HepG2 (cell line): ENCODE data around the gene C2orf74. TPM values are rescaled to one million over a fixed set of nuclear protein-coding genes. Genes with fewer than 3 reads are reported as not detected.

Experiments
- ATAC-seq: fragments of 200-7000 bp; cut with Tn5 transposase; 3 replicates; pipeline ENCODE4 v1.9.1; 2020; ENCODE audit warnings: mild to moderate bottlenecking, moderate library complexity
- BruUV-seq: library from RNA; stranded (reverse); fragments of 400-500 nt; replicated peaks from 2 replicates; lab custom pipeline; 2021; lab: Mats Ljungman, UMichigan
- CTCF ChIA-PET: fragments of 300-600 bp; formaldehyde crosslinking; extraction: SDS; loops from one replicate; lab custom pipeline; 2021; ENCODE audit warnings: low total read pairs, inconsistent platforms, low intra/inter-chr PET ratio; lab: Yijun Ruan, JAX
- POLR2A ChIA-PET: fragments of 350-600 bp; sonication (Branson Sonifier 250); formaldehyde crosslinking; loops from one replicate; lab custom pipeline; 2020; ENCODE audit warnings: antibody characterized with exemption, inconsistent platforms; lab: Yijun Ruan, JAX
- DNase-seq: peaks from one replicate; pipeline ENCODE4 v3.0.0-alpha.2; 2015; ENCODE audit warnings: low spot score
- FAIRE-seq: peaks from 3 replicates; lab custom pipeline; 2011; peaks lifted over from hg19 to GRCh38; lab: Jason Lieb, UNC
- H2AFZ ChIP-seq: one replicate; pipeline ENCODE4 v1.6.1; 2011; ENCODE audit warnings: low read length, inconsistent platforms
- H3K27ac ChIP-seq: fragments of 300-600 bp; 3 replicates; pipeline ENCODE4 v1.8.0; 2011; ENCODE audit warnings: mixed run types, mild to moderate bottlenecking, mixed read lengths, low read length, inconsistent platforms; ENCODE audit not compliant: insufficient read depth; ENCODE audit errors: extremely low read length
- H3K27me3 ChIP-seq, 2 experiments: fragments of 200-600 bp in 1 of 2; 2 replicates in 1 of 2; 3 replicates in 1 of 2; pipeline versions ENCODE4 v1.6.0 to v1.8.0; 2011; ENCODE audit warnings: low read length in 2 of 2, mild to moderate bottlenecking in 2 of 2, moderate library complexity in 2 of 2, inconsistent platforms in 1 of 2; ENCODE audit not compliant: insufficient read depth in 2 of 2, control insufficient read depth in 1 of 2
- H3K36me3 ChIP-seq, 2 experiments: fragments of 200-600 bp in 1 of 2; replicated peaks in 1 of 2; 2 replicates in 1 of 2; 3 replicates in 1 of 2; pipeline versions ENCODE4 v1.5.1 to v1.8.0; 2011; ENCODE audit warnings: low read length in 2 of 2, inconsistent platforms in 1 of 2; ENCODE audit not compliant: insufficient read depth in 2 of 2, control insufficient read depth in 1 of 2
- H3K4me1 ChIP-seq: 2 replicates; pipeline ENCODE4 v1.5.1; 2012; ENCODE audit warnings: low read length, inconsistent platforms; ENCODE audit not compliant: insufficient read depth
- H3K4me2 ChIP-seq: 2 replicates; pipeline ENCODE4 v1.6.0; 2011; ENCODE audit warnings: low read depth, low read length, inconsistent platforms
- H3K4me3 ChIP-seq, 3 experiments: fragments of 200-600 bp in 1 of 3; sonication (generic), shearing (Covaris generic) in 1 of 3; replicated peaks in 1 of 3; 2 replicates each; pipeline ENCODE4 v1.5.1; 2011 to 2016; ENCODE audit warnings: low read length in 3 of 3, inconsistent platforms in 2 of 3, low read depth in 2 of 3, mild to moderate bottlenecking in 2 of 3, control low read depth in 1 of 3, mixed read lengths in 1 of 3; ENCODE audit not compliant: insufficient read depth in 1 of 3
- H3K79me2 ChIP-seq: one replicate; pipeline ENCODE4 v1.6.1; 2011; ENCODE audit warnings: low read length, inconsistent platforms; ENCODE audit not compliant: insufficient read depth
- H3K9ac ChIP-seq: 2 replicates; pipeline ENCODE4 v1.6.0; 2011; ENCODE audit warnings: mild to moderate bottlenecking, low read depth, low read length, inconsistent platforms; ENCODE audit not compliant: insufficient read depth
- H3K9me3 ChIP-seq: 2 replicates; pipeline ENCODE4 v1.5.1; 2012; ENCODE audit warnings: mild to moderate bottlenecking, low read length
- H4K20me1 ChIP-seq: 2 replicates; pipeline ENCODE4 v1.6.0; 2011; ENCODE audit warnings: inconsistent platforms, mild to moderate bottlenecking, low read length, moderate library complexity; ENCODE audit not compliant: insufficient read depth
- CEBPG ChIP-seq: IDR thresholded peaks from 2 replicates; pipeline ENCODE4 v1.6.1; 2016
- ELF1 ChIP-seq: sonication (generic); formaldehyde crosslinking; IDR thresholded peaks from 2 replicates; pipeline ENCODE4 v1.4.0; 2020; ENCODE audit warnings: missing genetic modification reagents
- GABPA ChIP-seq, 2 experiments: IDR thresholded peaks; 2 replicates each; pipeline ENCODE4 v1.6.1; 2011 to 2016; ENCODE audit warnings: low read depth in 2 of 2, low read length in 1 of 2, missing biosample characterization in 1 of 2, missing genetic modification characterization in 1 of 2
- GZF1 ChIP-seq: sonication (generic); formaldehyde crosslinking; IDR thresholded peaks from 2 replicates; pipeline ENCODE4 v1.5.1; 2020; ENCODE audit warnings: mild to moderate bottlenecking, missing genetic modification reagents
- PAF1 ChIP-seq: IDR thresholded peaks from 2 replicates; pipeline ENCODE4 v1.6.1; 2016; ENCODE audit warnings: missing genetic modification reagents, missing compliant biosample characterization
- REL ChIP-seq: sonication (generic); formaldehyde crosslinking; conservative IDR thresholded peaks from 2 replicates; pipeline ENCODE4 v1.8.0; 2022; ENCODE audit warnings: mild to moderate bottlenecking, missing genetic modification reagents, moderate library complexity
- RNF2 ChIP-seq: fragments of 450-650 bp; conservative IDR thresholded peaks from 2 replicates; pipeline ENCODE4 v1.6.1; 2016; ENCODE audit warnings: low read depth
- TBP ChIP-seq: sonication (generic); formaldehyde crosslinking; IDR thresholded peaks from 2 replicates; pipeline ENCODE4 v1.5.0; 2020; ENCODE audit warnings: missing genetic modification reagents
- TEAD3 ChIP-seq: optimal IDR thresholded peaks from 2 replicates; pipeline ENCODE3; 2016; ENCODE audit warnings: borderline replicate concordance
- ZMAT3 ChIP-seq: sonication (generic); formaldehyde crosslinking; conservative IDR thresholded peaks from 2 replicates; pipeline ENCODE4 v1.7.0; 2021; ENCODE audit warnings: missing genetic modification reagents
- ZMYM2 ChIP-seq: sonication (generic); formaldehyde crosslinking; IDR thresholded peaks from 2 replicates; pipeline ENCODE4 v1.8.0; 2022; ENCODE audit warnings: mild to moderate bottlenecking, missing genetic modification reagents
- ZNF124 ChIP-seq: sonication (generic); formaldehyde crosslinking; IDR thresholded peaks from 2 replicates; pipeline ENCODE4 v1.4.0; 2020; ENCODE audit warnings: missing genetic modification reagents
- ZNF260 ChIP-seq: sonication (generic); formaldehyde crosslinking; IDR thresholded peaks from 2 replicates; pipeline ENCODE4 v1.4.0; 2020; ENCODE audit warnings: missing genetic modification reagents, low read depth, mild to moderate bottlenecking, borderline replicate concordance
- WGBS: methylation state at CpG from one replicate; pipeline ENCODE4 v1.1.6; 2017; ENCODE audit warnings: low lambda C conversion rate; 5-methylcytosine and 5-hydroxymethylcytosine counted together
- in situ Hi-C: cut with HindIII; loops from 2 replicates; pipeline ENCODE4 v1.10.0; 2017; ENCODE audit warnings: low pct_unique_long_range_greater_than_20kb; ENCODE audit not compliant: extremely low pct_ligation_motif_present
- intact Hi-C: fragments of 100-400 bp; cut with micrococcal nuclease; formaldehyde crosslinking; loops from one replicate; pipeline ENCODE4 v1.10.0; 2022; ENCODE audit not compliant: unreplicated experiment
- polyA plus RNA-seq, 8 experiments: library from polyadenylated mRNA; depleted of rRNA in 3 of 8; stranded (reverse) in 7 of 8; unstranded in 1 of 8; fragments of >200 nt; fragmentation: Illumina TruSeq in 4 of 8; extraction: Trizol in 4 of 8; gene quantifications; 2 replicates each; pipeline versions ENCODE4 v1.2.1 to v1.2.3, GENCODE V29; 2011 to 2016; ENCODE audit warnings: low read depth in 4 of 8, missing spikeins in 1 of 8, mixed read lengths in 1 of 8; ENCODE audit not compliant: insufficient read depth in 1 of 8
- total RNA-seq, 5 experiments: library from RNA; depleted of rRNA; stranded (reverse); fragments of >200 nt; fragmentation: Illumina TruSeq; extraction: Trizol; gene quantifications; 2 replicates each; pipeline ENCODE4 v1.2.3, GENCODE V29; 2016; ENCODE audit warnings: low read depth in 1 of 5
- TF ChIP-seq, protein P1 (sequence below): sonication (generic); formaldehyde crosslinking; IDR thresholded peaks from 2 replicates; pipeline ENCODE4 v1.4.0; 2020; ENCODE audit warnings: missing genetic modification reagents
- TF ChIP-seq, protein P2 (sequence below), 2 experiments: IDR thresholded peaks; 2 replicates each; pipeline ENCODE4 v1.6.1; 2011 to 2012; ENCODE audit warnings: low read length in 2 of 2, borderline replicate concordance in 1 of 2, low read depth in 1 of 2, mild to moderate bottlenecking in 1 of 2, moderate library complexity in 1 of 2

Gene C2orf74
- total and polyA plus RNA-seq, 2 of the 13 experiments (the other 11 are each of a cell fraction or from before 2014, with no cell fraction given) = 10.6 to 13.8 TPM

DNA sequence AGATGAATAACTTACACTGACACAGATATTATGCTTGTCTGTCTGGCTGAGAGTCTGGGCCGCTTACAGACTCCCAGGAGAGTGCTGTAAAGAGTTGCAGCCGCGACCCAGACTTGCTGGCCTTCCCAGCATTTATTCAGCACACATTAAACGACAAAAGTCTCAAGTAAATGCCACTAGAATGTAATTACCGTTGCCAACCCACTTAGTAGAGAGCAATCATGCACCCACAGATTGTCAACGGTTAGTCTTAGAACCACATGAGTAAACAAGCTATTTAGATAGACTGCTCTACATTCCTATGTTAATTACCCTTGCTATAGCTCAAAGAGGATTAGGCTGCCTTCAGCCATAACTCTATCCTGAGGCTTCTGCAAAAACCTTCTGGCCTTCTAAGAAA lies 47.8 kb upstream of the C2orf74 start:
- BruUV-seq = no TSS peak
- TF ChIP-seq, protein P1, sequence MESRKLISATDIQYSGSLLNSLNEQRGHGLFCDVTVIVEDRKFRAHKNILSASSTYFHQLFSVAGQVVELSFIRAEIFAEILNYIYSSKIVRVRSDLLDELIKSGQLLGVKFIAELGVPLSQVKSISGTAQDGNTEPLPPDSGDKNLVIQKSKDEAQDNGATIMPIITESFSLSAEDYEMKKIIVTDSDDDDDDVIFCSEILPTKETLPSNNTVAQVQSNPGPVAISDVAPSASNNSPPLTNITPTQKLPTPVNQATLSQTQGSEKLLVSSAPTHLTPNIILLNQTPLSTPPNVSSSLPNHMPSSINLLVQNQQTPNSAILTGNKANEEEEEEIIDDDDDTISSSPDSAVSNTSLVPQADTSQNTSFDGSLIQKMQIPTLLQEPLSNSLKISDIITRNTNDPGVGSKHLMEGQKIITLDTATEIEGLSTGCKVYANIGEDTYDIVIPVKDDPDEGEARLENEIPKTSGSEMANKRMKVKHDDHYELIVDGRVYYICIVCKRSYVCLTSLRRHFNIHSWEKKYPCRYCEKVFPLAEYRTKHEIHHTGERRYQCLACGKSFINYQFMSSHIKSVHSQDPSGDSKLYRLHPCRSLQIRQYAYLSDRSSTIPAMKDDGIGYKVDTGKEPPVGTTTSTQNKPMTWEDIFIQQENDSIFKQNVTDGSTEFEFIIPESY (CRISPR knock-in tag) = 0 out of 2 replicates have a peak, but pooled peaks have one; percentile 8
- TF ChIP-seq ZMAT3 (CRISPR knock-in tag) = no peak
- Histone ChIP-seq H2AFZ (no peak overlapping the region), H3K9me3 (no peaks in the 10 kb centered on the region), H3K9ac (no peak overlapping the region), H3K27ac (no peak overlapping the region), H4K20me1 (no peaks in the 10 kb centered on the region), H3K4me1 (no peaks in the 10 kb centered on the region), H3K27me3 (no peaks in the 10 kb centered on the region), H3K4me2 (no peak overlapping the region), H3K79me2 (no peaks in the 10 kb centered on the region), H3K4me3 (no peak overlapping the region), H3K36me3 (peaks cover 0 to 4% of the 10 kb centered on the region in 2 experiments; a peak in 2 of 5 replicates)
- FAIRE-seq (no peak), ATAC-seq (no peak), DNase-seq (no peak)
- POLR2A ChIA-PET = no interaction called here
- CTCF ChIA-PET = no interaction called here
- intact Hi-C loops (no loop called here), in situ Hi-C loops (no loop called here)
- 89% methylated on average over 6 of the region's 6 CpGs for WGBS

DNA sequence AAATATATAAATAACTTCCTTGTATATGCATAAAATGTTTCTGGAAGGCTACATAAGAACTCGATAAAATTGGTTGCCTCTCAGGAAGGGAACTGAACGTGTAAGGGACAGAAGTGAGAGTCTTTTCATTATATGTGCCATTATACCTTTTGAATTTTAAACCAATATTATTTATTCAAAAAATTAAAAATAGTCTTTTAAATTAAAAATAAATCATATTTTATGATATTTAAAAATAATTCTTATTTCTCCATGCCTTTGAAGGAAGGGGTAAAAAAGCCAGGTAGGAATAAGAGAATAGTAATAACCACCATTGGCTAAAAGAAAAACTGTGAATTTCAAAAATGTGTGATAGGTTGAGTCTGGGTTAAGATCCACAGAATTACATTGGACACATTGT lies 45.7 kb upstream of the C2orf74 start:
- no peak overlapping the region for H3K9ac ChIP-seq
- H3K4me3 ChIP-seq = no peak overlapping the region
- no peak overlapping the region for H2AFZ ChIP-seq
- no peaks in the 10 kb centered on the region for H4K20me1 ChIP-seq
- in situ Hi-C loops = no loop called here
- WGBS = 98% methylated on average over 2 of the region's 2 CpGs
- H3K27me3 ChIP-seq = no peaks in the 10 kb centered on the region
- peaks cover 0 to 15% of the 10 kb centered on the region in 2 experiments; a peak in 3 of 5 replicates for H3K36me3 ChIP-seq
- ChIA-PET CTCF (no interaction called here), POLR2A (no interaction called here)
- TF ChIP-seq CEBPG (CRISPR knock-in tag) = no peak
- no peak for TF ChIP-seq RNF2
- TF ChIP-seq, protein P2, sequence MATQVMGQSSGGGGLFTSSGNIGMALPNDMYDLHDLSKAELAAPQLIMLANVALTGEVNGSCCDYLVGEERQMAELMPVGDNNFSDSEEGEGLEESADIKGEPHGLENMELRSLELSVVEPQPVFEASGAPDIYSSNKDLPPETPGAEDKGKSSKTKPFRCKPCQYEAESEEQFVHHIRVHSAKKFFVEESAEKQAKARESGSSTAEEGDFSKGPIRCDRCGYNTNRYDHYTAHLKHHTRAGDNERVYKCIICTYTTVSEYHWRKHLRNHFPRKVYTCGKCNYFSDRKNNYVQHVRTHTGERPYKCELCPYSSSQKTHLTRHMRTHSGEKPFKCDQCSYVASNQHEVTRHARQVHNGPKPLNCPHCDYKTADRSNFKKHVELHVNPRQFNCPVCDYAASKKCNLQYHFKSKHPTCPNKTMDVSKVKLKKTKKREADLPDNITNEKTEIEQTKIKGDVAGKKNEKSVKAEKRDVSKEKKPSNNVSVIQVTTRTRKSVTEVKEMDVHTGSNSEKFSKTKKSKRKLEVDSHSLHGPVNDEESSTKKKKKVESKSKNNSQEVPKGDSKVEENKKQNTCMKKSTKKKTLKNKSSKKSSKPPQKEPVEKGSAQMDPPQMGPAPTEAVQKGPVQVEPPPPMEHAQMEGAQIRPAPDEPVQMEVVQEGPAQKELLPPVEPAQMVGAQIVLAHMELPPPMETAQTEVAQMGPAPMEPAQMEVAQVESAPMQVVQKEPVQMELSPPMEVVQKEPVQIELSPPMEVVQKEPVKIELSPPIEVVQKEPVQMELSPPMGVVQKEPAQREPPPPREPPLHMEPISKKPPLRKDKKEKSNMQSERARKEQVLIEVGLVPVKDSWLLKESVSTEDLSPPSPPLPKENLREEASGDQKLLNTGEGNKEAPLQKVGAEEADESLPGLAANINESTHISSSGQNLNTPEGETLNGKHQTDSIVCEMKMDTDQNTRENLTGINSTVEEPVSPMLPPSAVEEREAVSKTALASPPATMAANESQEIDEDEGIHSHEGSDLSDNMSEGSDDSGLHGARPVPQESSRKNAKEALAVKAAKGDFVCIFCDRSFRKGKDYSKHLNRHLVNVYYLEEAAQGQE (IDR thresholded peaks at IDR 0.05; ENCODE audit: borderline replicate concordance in 1 of 2, low read depth in 1 of 2, low read length in 2 of 2) = no peak
- TF ChIP-seq TBP (CRISPR knock-in tag) = no peak
- TF ChIP-seq PAF1 = no peak
- TF ChIP-seq GZF1 (CRISPR knock-in tag) = no peak
- TF ChIP-seq ELF1 (CRISPR knock-in tag) = no peak
- TF ChIP-seq GABPA (IDR thresholded peaks at IDR 0.05; ENCODE audit: low read depth, low read length) = no peak
- TF ChIP-seq GABPA (CRISPR knock-in tag; IDR thresholded peaks at IDR 0.05; ENCODE audit: low read depth) = no peak
- no peak for TF ChIP-seq ZNF124 (CRISPR knock-in tag)
- TF ChIP-seq REL (CRISPR knock-in tag) = no peak
- TF ChIP-seq ZNF260 = no peak
- TF ChIP-seq ZMYM2 (CRISPR knock-in tag) = no peak
- TF ChIP-seq TEAD3 (CRISPR knock-in tag) = no peak
- H3K9me3 ChIP-seq = no peaks in the 10 kb centered on the region
- no peaks in the 10 kb centered on the region for H3K4me1 ChIP-seq
- H3K79me2 ChIP-seq = no peaks in the 10 kb centered on the region
- H3K27ac ChIP-seq = no peak overlapping the region
- DNase-seq (no peak), ATAC-seq (no peak), FAIRE-seq (no peak)
- intact Hi-C loops = no loop called here
- BruUV-seq = no TSS peak
- H3K4me2 ChIP-seq = no peak overlapping the region
